PC-3 (cell line): ENCODE results near the gene PDS5B. TPM values are rescaled to one million over a fixed set of nuclear protein-coding genes. Genes with fewer than 3 reads are reported as not detected.

Experiments used
- ATAC-seq: fragments of 200-7000 bp; cut with Tn5 transposase; 2 replicates; pipeline ENCODE4 v1.9.1; 2020; ENCODE audit warnings: mild to moderate bottlenecking, moderate library complexity
- BruUV-seq: library from RNA; stranded (reverse); fragments of 400-500 nt; replicated peaks from 2 replicates; lab custom pipeline; 2021; lab: Mats Ljungman, UMichigan
- CTCF ChIA-PET: fragments of 300-600 bp; sonication (Branson Sonifier 250); formaldehyde crosslinking; loops from one replicate; lab custom pipeline; 2022; ENCODE audit warnings: antibody characterized with exemption; lab: Charles Lee
- POLR2A ChIA-PET: fragments of 300-600 bp; sonication (Branson Sonifier 250); formaldehyde crosslinking; loops from one replicate; lab custom pipeline; 2022; ENCODE audit warnings: antibody characterized with exemption; ENCODE audit not compliant: unreplicated experiment; lab: Charles Lee
- DNase-seq: peaks from one replicate; pipeline ENCODE4 v3.0.0-alpha.2; 2015
- H2AFZ ChIP-seq: fragments of 300-600 bp; sonication (generic); 2 replicates; pipeline ENCODE4 v1.6.0; 2016; ENCODE audit warnings: antibody characterized with exemption, low read length
- H3F3A ChIP-seq: fragments of 300-600 bp; sonication (generic); one replicate; pipeline ENCODE4 v1.6.0; 2017; ENCODE audit warnings: antibody characterized with exemption, low read length, control low read depth, mild to moderate bottlenecking; ENCODE audit not compliant: unreplicated experiment
- H3K27ac ChIP-seq: fragments of 300-600 bp; sonication (generic); 2 replicates; pipeline ENCODE4 v1.5.1; 2016; ENCODE audit warnings: mild to moderate bottlenecking, low read length
- H3K27me3 ChIP-seq: fragments of 300-600 bp; sonication (generic); 2 replicates; pipeline ENCODE4 v1.6.1; 2016; ENCODE audit warnings: low read length, mixed read lengths
- H3K36me3 ChIP-seq: fragments of 300-600 bp; sonication (generic); 2 replicates; pipeline ENCODE4 v1.6.1; 2016; ENCODE audit warnings: low read depth, mixed run types, low read length, mixed read lengths
- H3K4me1 ChIP-seq: fragments of 300-600 bp; sonication (generic); 2 replicates; pipeline ENCODE4 v1.5.1; 2016; ENCODE audit warnings: low read length; ENCODE audit not compliant: insufficient read depth
- H3K4me2 ChIP-seq: fragments of 300-600 bp; sonication (generic); 2 replicates; pipeline ENCODE4 v1.6.0; 2016; ENCODE audit warnings: low read length
- H3K4me3 ChIP-seq: fragments of 300-600 bp; sonication (generic); 2 replicates; pipeline ENCODE4 v1.5.1; 2016; ENCODE audit warnings: mild to moderate bottlenecking, low read length, mixed read lengths
- H3K79me2 ChIP-seq: fragments of 300-600 bp; sonication (generic); 2 replicates; pipeline ENCODE4 v1.6.1; 2017; ENCODE audit warnings: low read length, mixed read lengths
- H3K9ac ChIP-seq: fragments of 300-600 bp; sonication (generic); 2 replicates; pipeline ENCODE4 v1.6.0; 2016; ENCODE audit warnings: mild to moderate bottlenecking, low read length
- H3K9me2 ChIP-seq: fragments of 300-600 bp; sonication (generic); replicated peaks from 2 replicates; pipeline ENCODE4 v1.6.1; 2016; ENCODE audit warnings: mixed run types, low read length, mixed read lengths
- H3K9me3 ChIP-seq: fragments of 300-600 bp; sonication (generic); 2 replicates; pipeline ENCODE4 v1.6.1; 2016; ENCODE audit warnings: low read length, mixed read lengths
- H4K20me1 ChIP-seq: fragments of 300-600 bp; sonication (generic); 2 replicates; pipeline ENCODE4 v1.6.1; 2016; ENCODE audit warnings: low read length, mixed read lengths
- CTCF ChIP-seq: fragments of 300-600 bp; sonication (generic); conservative IDR thresholded peaks from 2 replicates; pipeline ENCODE4 v1.5.1; 2017; ENCODE audit warnings: antibody characterized with exemption, low read depth, mild to moderate bottlenecking, low read length
- EZH2 ChIP-seq: fragments of 300-600 bp; sonication (generic); IDR thresholded peaks from one replicate; pipeline ENCODE4 v1.6.1; 2017; ENCODE audit warnings: antibody characterized with exemption, mild to moderate bottlenecking, low read length; ENCODE audit not compliant: unreplicated experiment
- EZH2phosphoT487 ChIP-seq: fragments of 300-600 bp; sonication (generic); IDR thresholded peaks from 2 replicates; pipeline ENCODE4 v1.6.1; 2018; ENCODE audit warnings: mild to moderate bottlenecking, antibody characterized with exemption, low read length, borderline replicate concordance
- intact Hi-C: fragments of 100-400 bp; cut with micrococcal nuclease; formaldehyde crosslinking; loops from 2 replicates; pipeline ENCODE4 v1.9.0; 2023
- total RNA-seq: library from RNA; depleted of rRNA; stranded (reverse); fragments of >200 nt; gene quantifications from 2 replicates; pipeline ENCODE4 v1.2.3, GENCODE V29; 2014

The PDS5B gene
- total RNA-seq, 1 experiment from 2014 or later, result 20.3 TPM

GRCh38 chr13:32592082-32592481 lies 5.8 kb downstream of the PDS5B start:
- peaks cover 40% of the 10 kb centered on the region for H4K20me1 ChIP-seq

GRCh38 chr13:32594157-32594738 lies 8.0 kb downstream of the PDS5B start:
- no TSS peak for BruUV-seq
- ChIA-PET POLR2A (no interaction called here), CTCF (no interaction called here)
- H3K9me2 ChIP-seq, result no peaks in the 10 kb centered on the region
- 0 out of 2 replicates have a peak, but pooled peaks cover 19% of the 10 kb centered on the region for H3K4me1 ChIP-seq
- no peak overlapping the region for H3K27ac ChIP-seq
- no peak overlapping the region for H3K4me3 ChIP-seq
- TF ChIP-seq EZH2 (no peak), CTCF (no peak), EZH2phosphoT487 (no peak)
- H3K4me2 ChIP-seq, result no peak overlapping the region
- no peaks in the 10 kb centered on the region for H3F3A ChIP-seq
- H3K36me3 ChIP-seq, result no peaks in the 10 kb centered on the region
- DNase-seq (peak; percentile 52), ATAC-seq (peak; percentile 85)
- peaks cover 21% of the 10 kb centered on the region for H4K20me1 ChIP-seq
- no peaks in the 10 kb centered on the region for H3K27me3 ChIP-seq
- intact Hi-C loops, result no loop called here
- H3K9ac ChIP-seq, result no peak overlapping the region
- no peaks in the 10 kb centered on the region for H3K9me3 ChIP-seq
- H2AFZ ChIP-seq, result no peak overlapping the region
- H3K79me2 ChIP-seq, result peaks cover 99% of the 10 kb centered on the region

More at GRCh38 chr13:32592082-32592481, 5.8 kb downstream of the PDS5B start:
- H3K4me3 ChIP-seq, result no peak overlapping the region
- peaks cover 99% of the 10 kb centered on the region for H3K79me2 ChIP-seq
- H3K9ac ChIP-seq, result no peak overlapping the region
- no peak overlapping the region for H2AFZ ChIP-seq
- no peaks in the 10 kb centered on the region for H3K9me2 ChIP-seq
- H3K27ac ChIP-seq, result no peak overlapping the region
- H3K36me3 ChIP-seq, result no peaks in the 10 kb centered on the region
- ATAC-seq (no peak), DNase-seq (no peak)
- H3F3A ChIP-seq, result no peaks in the 10 kb centered on the region
- no TSS peak for BruUV-seq
- ChIA-PET CTCF (no interaction called here), POLR2A (no interaction called here)
- TF ChIP-seq CTCF (no peak), EZH2phosphoT487 (no peak), EZH2 (no peak)
- intact Hi-C loops, result no loop called here
- peaks cover 25% of the 10 kb centered on the region; the same call in 1 of the 2 replicates for H3K4me1 ChIP-seq
- no peaks in the 10 kb centered on the region for H3K27me3 ChIP-seq
- H3K4me2 ChIP-seq, result no peak overlapping the region
- no peaks in the 10 kb centered on the region for H3K9me3 ChIP-seq

GRCh38 chr13:32595306-32595705 lies 9.1 kb downstream of the PDS5B start:
- intact Hi-C loops, result no loop called here

More at GRCh38 chr13:32595306-32595705, 9.1 kb downstream of the PDS5B start:
- Histone ChIP-seq H3K27ac (no peak overlapping the region), H4K20me1 (peaks cover 12% of the 10 kb centered on the region), H3F3A (no peaks in the 10 kb centered on the region), H3K36me3 (no peaks in the 10 kb centered on the region), H3K27me3 (no peaks in the 10 kb centered on the region), H3K9me3 (no peaks in the 10 kb centered on the region), H3K79me2 (peaks cover 99% of the 10 kb centered on the region), H3K4me1 (0 out of 2 replicates have a peak, but pooled peaks cover 9% of the 10 kb centered on the region), H3K4me3 (no peak overlapping the region), H3K9me2 (no peaks in the 10 kb centered on the region), H3K4me2 (no peak overlapping the region), H2AFZ (no peak overlapping the region), H3K9ac (no peak overlapping the region)
- ChIA-PET POLR2A (no interaction called here), CTCF (no interaction called here)
- DNase-seq (no peak), ATAC-seq (no peak)
- TF ChIP-seq EZH2phosphoT487, result no peak
- TF ChIP-seq CTCF, result no peak
- no peak for TF ChIP-seq EZH2
- no TSS peak for BruUV-seq
